Femur (tissue), 1 donor: ENCODE results near the gene CCDC15.
"Not testable (repeated sequence)": the region's sequence is repeated elsewhere in the genome, so short reads cannot be mapped to it uniquely, and the experiment has no call there.

Experiments used
- DNase-seq: peaks from one replicate; pipeline ENCODE4 v3.0.0-alpha.2; 2017

Gene CCDC15

GRCh38 chr11:124941703-124942102, 12.3 kb upstream of the CCDC15 start:
- DNase-seq, result no peak

- DNase-seq, result no peak
Measured at GRCh38 chr11:124942466-124943253, 11.3 kb upstream of the CCDC15 start.

DNA sequence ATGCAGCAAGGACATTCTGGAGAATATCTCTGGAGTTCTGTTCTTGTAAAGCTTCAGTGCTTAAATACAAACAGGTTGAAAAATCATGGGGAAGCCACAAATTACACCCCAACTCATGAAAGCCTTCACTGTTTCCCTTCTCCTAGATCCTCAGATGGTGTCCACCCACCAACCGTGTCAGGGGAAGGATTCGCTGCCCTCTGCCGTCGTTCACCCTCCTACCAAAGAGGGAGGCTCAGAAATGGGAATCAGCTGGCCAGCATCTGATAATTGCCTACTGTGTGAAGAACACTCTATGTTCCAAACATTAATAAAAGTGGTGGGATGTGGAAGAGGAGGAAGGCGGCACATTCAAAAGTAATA, 10.8 kb upstream of the CCDC15 start:
- no peak for DNase-seq

GRCh38 chr11:124943741-124944140, 10.3 kb upstream of the CCDC15 start:
- no peak for DNase-seq

DNA sequence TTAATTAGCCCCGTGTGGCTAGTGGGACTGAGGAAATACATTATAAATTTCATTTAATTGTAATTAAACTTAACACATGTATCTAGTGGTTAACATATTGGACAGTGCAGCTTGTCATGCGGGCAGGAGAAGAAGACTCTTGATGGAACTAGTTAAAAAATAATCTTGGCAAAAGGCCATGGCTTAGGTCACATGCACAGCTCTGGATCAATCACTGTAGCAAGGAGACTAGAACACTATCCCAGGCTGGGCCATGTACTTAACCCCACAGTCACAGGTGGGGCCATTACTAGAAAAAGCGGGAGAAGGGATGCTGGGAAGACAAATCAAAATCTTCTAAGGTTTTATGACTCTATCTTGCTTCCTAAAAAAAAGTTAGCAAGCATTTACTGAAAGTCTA, 9.4 kb upstream of the CCDC15 start:
- no peak for DNase-seq

GRCh38 chr11:124945826-124946225, 8.2 kb upstream of the CCDC15 start:
- no peak for DNase-seq

- DNase-seq, result no peak
Measured at GRCh38 chr11:124946735-124947141, 7.3 kb upstream of the CCDC15 start.

DNA sequence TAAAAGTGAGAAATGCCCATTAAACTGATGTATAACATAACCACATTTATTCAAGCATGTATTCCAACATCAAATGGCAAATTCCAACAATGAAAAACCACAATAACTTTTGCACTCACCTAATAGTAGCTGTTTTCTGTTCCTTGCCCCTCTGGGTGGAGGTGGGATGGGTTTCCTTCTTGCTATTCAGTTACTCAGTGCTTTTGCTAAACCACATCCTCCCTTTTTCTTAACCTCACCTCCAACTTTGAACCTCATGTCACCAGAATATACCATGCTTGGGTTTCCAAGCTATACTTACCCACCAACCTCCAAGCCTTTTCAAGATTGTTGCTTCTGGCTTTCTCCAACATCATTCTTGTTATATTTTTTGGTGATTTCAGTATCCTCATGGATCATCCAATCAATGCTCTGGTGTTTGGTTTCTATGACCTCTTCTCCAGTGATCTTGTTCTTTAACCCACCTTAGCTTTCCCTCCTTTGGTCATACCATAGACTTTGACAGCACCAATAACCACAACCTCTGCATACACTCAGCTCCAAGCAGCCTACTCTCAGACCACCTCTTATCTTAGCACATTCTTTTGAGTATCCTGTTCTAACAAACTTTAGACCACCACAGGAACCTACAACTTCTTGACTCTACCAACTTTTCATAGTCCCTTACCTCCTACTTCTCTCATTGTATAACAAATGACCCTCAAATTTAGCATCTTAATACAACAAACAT, 3.2 kb upstream of the CCDC15 start:
- no peak for DNase-seq

DNA sequence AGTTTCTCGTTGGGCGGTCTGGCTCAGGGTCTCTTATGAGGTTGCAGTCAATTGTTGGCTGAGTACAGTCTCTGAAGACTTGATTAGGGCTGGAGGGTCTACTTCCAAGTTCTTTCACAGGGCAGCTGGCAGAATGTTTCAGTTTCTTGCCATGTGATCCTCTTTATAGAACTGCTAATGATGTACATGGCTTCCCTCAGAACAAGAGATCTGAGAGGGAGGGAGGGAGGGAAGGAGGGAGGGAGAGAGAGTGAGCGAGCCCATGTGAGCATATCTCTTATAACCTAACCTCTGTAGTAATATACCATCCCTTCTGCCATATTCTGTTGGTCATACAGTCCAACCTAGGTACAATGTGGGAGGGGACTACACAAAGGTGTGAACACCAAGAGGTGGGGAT, 2.7 kb upstream of the CCDC15 start:
- DNase-seq, result no peak

- no peak for DNase-seq
Measured at GRCh38 chr11:124954590-124954955, 571 bp downstream of the CCDC15 start.

DNA sequence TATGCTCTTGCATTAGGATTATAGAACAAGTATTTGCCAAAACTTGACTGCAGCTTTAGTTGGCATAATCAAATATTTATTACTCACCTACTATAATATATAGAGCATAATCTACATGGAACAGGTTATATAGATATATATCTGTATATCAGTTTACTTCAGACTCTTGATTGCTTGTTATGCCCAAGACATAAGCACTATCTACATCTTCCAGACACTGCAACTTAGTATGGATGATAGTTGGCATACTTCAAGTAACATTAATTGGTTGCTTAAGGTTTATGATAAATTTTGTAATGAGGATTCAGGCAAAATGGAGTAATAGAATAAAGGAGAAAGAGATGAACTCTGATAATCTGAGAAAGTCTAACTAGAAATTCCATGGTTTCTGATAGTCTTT, 1.0 kb downstream of the CCDC15 start:
- no peak for DNase-seq

DNA sequence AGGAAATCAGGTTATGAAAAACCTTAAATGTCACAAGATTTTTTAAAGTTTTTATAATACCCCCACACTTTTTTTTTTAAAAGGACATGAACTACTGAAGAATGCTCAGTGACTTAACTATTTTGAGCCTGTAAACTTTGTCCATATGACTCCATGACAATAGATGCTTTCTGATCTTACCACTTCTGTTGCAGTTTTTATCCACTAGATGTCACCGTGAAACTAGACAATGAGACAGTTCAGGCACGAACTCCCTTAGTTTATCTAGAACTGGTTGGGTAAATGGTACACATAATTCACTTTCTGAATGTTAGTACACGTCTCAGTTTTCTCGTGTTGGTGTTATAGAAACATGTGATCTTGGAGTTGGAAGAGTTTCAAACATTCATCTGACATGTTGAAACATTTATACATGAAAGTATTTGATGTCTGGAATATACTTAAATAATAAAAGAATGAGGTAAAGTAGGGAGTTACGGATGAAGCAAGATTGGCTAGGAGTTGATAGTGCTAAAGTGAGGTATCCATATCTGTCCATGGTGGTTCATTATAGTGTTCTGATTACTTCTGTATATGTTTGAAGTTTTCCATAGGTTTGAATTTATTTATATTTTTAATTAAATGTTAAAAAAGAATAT, 8.1 kb downstream of the CCDC15 start:
- no peak for DNase-seq

- not testable (repeated sequence) for DNase-seq
Measured at GRCh38 chr11:124968197-124968596, 14.2 kb downstream of the CCDC15 start.

DNA sequence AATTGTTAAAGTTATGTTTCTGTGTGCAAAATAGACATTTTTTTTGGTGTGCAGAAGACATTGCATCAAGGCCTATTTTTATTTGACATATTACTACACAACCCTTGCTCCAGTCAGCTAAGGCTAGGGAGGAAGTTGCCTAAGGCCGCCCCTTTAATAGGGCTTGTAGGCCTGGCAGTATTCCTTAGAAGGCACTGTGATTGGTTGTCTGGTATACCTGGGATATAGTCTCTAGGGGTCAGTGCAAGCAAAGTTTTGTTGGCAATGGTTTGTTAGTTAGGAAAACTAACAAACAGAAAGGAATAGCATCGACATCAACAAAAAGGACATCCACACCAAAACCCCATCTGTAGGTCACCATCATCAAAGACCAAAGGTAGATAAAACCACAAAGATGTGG, 16.9 kb downstream of the CCDC15 start:
- no peak for DNase-seq

GRCh38 chr11:124971810-124972209, 17.8 kb downstream of the CCDC15 start:
- DNase-seq, result no peak

DNA sequence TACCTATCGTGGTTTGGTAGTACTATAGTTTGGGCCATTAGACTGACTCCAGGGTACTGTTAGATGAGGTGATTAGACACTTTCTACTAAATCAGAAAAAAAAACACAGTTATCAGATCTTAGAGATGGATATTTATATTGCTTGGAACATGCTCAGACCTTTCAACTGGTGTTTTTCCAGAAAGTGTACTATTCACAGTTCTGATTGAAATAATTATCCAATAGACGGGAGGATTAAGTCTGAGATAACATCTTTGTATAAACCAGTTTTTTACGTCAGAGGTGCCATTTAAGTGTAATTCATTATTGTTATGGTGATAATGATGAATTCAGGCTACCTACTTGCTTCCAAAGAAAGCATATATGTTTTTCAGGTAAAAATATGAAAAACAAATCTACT, 22.5 kb downstream of the CCDC15 start:
- no peak for DNase-seq

DNA sequence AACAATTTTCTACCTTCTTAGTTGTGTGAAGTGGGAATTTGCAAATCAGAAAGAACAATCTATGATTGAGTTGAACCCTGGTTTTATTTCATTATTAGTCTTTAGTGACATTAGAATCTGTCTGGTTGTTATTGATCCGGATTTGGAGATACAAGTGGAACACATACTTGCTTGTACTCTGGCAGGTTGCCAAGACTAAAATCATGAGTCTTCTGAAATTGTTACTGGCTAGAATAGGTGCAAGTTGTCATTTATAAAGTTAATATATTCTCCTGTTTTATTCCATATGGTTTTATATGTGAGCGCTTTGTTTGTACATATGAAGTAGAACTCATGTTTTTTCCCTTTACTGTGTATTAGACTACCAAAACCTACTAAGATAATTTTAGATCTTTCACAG, 23.0 kb downstream of the CCDC15 start:
- DNase-seq, result no peak

- DNase-seq, result no peak
Measured at GRCh38 chr11:124978316-124978715, 24.3 kb downstream of the CCDC15 start.

DNA sequence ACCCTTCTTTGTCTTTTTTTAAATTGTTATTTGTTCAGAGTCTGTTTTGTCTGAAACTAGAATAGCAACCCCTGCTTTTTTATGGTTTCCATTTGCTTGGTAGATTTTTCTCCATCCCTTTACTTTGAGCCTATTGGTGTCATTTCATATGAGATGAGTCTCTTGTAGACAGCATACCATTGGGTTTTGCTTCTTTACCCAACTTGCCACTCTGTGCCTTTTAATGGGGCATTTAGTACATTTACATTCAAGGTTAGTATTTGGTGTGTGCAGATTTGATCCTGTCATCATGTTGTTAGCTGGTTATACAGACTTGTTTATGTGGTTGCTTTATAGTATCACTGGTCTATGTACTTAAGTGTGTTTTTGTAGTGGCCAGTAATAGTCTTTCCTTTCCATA, 28.0 kb downstream of the CCDC15 start:
- DNase-seq, result no peak

- no peak for DNase-seq
Measured at GRCh38 chr11:124983674-124984511, 29.9 kb downstream of the CCDC15 start.

- DNase-seq, result no peak
Measured at GRCh38 chr11:124984512-124984854, 30.5 kb downstream of the CCDC15 start.

- DNase-seq, result no peak
Measured at GRCh38 chr11:124987096-124987495, 33.1 kb downstream of the CCDC15 start.

DNA sequence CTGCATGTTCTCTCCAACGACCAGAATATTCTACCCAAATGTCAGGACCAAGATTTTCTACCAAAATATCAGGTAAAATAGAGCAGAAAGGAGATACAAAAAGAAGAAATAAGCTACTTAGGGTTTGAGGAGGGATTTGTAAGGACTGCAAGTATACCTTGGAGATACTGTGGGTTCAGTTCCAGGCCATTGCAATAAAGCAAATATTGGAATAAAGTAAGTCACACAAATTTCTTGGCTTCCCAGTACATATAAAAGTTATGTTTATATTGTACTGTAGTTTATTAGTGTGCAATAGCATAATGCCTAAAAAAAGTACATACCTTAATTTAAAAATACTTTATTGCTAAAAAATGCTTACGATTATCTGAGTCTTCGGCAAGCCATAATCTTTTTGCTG, 34.1 kb downstream of the CCDC15 start:
- no peak for DNase-seq
